GM12872 (cell line): ENCODE data around the gene INPP4B.

Experiments
- TF ChIP-seq, protein P1 (sequence below): IDR thresholded peaks from 3 replicates; pipeline ENCODE4 v1.5.1; 2011; ENCODE audit warnings: low read depth, mild to moderate bottlenecking, low read length, moderate library complexity; ENCODE audit not compliant: insufficient read depth

The INPP4B gene

DNA sequence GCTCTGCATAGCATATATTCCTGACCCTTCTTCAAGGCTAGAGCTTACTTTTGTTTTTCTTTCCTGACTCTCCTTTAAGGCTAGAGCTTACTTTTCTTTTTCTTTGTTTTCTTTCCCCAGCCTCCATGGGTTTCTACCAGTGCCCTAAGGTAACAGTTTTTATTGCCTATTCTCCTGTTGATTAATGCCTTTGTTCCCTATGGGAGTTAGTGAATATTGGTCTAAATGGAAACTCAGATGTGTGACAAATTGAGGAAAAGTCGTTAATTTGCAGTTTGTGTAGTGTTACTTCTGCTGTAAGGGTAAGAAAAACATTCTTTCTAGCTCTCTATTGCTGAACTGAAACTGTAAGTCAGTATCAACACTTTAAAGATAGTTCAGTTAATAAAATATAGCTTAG is 851.0 kb downstream of the INPP4B start:
- TF ChIP-seq, protein P1, sequence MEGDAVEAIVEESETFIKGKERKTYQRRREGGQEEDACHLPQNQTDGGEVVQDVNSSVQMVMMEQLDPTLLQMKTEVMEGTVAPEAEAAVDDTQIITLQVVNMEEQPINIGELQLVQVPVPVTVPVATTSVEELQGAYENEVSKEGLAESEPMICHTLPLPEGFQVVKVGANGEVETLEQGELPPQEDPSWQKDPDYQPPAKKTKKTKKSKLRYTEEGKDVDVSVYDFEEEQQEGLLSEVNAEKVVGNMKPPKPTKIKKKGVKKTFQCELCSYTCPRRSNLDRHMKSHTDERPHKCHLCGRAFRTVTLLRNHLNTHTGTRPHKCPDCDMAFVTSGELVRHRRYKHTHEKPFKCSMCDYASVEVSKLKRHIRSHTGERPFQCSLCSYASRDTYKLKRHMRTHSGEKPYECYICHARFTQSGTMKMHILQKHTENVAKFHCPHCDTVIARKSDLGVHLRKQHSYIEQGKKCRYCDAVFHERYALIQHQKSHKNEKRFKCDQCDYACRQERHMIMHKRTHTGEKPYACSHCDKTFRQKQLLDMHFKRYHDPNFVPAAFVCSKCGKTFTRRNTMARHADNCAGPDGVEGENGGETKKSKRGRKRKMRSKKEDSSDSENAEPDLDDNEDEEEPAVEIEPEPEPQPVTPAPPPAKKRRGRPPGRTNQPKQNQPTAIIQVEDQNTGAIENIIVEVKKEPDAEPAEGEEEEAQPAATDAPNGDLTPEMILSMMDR, result no peak

DNA sequence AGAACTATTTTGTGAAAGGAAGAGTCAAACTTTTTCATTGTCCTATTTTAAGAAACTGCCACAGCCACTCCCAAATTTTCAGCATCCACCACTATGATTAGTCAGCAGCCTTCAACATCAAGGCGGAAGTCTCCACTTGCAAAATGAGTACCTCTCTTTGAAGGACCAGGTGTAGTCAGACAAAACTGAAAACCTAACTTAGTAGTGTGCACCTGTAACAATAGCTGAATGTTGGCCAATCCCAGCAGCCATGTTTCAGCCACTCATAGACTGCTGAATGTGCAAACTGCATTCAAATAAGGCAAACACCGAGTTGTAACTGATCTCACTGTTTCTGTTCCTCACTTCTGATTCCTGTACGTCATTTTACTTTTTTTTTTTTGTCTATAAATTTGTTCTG is 868.7 kb downstream of the INPP4B start:
- TF ChIP-seq, protein P1, result no peak
